ENCODE results near the gene KCNK1. TPM values are rescaled to one million over a fixed set of nuclear protein-coding genes. Genes with fewer than 3 reads are reported as not detected.

KCNK1 gene
- total RNA-seq, 1 experiment from 2014 or later, result 31.1 TPM

GRCh38 chr1:233671286-233671685, 57.4 kb downstream of the KCNK1 start:
- DNase-seq (no peak), ATAC-seq (no peak)
- H3K27me3 ChIP-seq (ENCODE audit: low read length), result no peaks in the 10 kb centered on the region
- no peak overlapping the region for H3K9ac ChIP-seq (ENCODE audit: low read length)
- no peaks in the 10 kb centered on the region for H3F3A ChIP-seq (ENCODE audit: low read length, unreplicated experiment)
- no TSS peak for BruUV-seq (replicated peaks)
- no peak overlapping the region for H3K4me2 ChIP-seq (ENCODE audit: low read length)
- H2AFZ ChIP-seq (ENCODE audit: low read length), result no peak overlapping the region
- H4K20me1 ChIP-seq (ENCODE audit: low read length), result no peaks in the 10 kb centered on the region
- no peak overlapping the region for H3K4me3 ChIP-seq (ENCODE audit: low read length)
- peaks cover 36% of the 10 kb centered on the region for H3K79me2 ChIP-seq (ENCODE audit: low read length)
- intact Hi-C loops (cut with micrococcal nuclease), result no loop called here
- ChIA-PET CTCF (no interaction called here), POLR2A (ENCODE audit: unreplicated experiment) (no interaction called here)
- H3K27ac ChIP-seq (ENCODE audit: low read length), result no peak overlapping the region
- no peak for TF ChIP-seq CTCF (conservative IDR thresholded peaks at IDR 0.05; ENCODE audit: low read depth, low read length)
- no peak for TF ChIP-seq EZH2 (IDR thresholded peaks at IDR 0.05; ENCODE audit: low read length, unreplicated experiment)
- TF ChIP-seq EZH2phosphoT487 (IDR thresholded peaks at IDR 0.05; ENCODE audit: borderline replicate concordance, low read length), result no peak
- peaks cover 13% of the 10 kb centered on the region for H3K4me1 ChIP-seq (ENCODE audit: insufficient read depth, low read length)
- no peaks in the 10 kb centered on the region for H3K9me2 ChIP-seq (replicated peaks; ENCODE audit: low read length)
- peaks cover 20% of the 10 kb centered on the region for H3K36me3 ChIP-seq (ENCODE audit: low read depth, low read length)
- H3K9me3 ChIP-seq (ENCODE audit: low read length), result no peaks in the 10 kb centered on the region

- no peak overlapping the region for H3K9ac ChIP-seq (ENCODE audit: low read length)
- ATAC-seq (no peak), DNase-seq (no peak)
- H3F3A ChIP-seq (ENCODE audit: low read length, unreplicated experiment), result no peaks in the 10 kb centered on the region
- no peaks in the 10 kb centered on the region for H3K9me3 ChIP-seq (ENCODE audit: low read length)
- peaks cover 32% of the 10 kb centered on the region for H3K79me2 ChIP-seq (ENCODE audit: low read length)
- no peak overlapping the region for H3K27ac ChIP-seq (ENCODE audit: low read length)
- no peaks in the 10 kb centered on the region for H4K20me1 ChIP-seq (ENCODE audit: low read length)
- H3K9me2 ChIP-seq (replicated peaks; ENCODE audit: low read length), result no peaks in the 10 kb centered on the region
- peaks cover 13% of the 10 kb centered on the region for H3K4me1 ChIP-seq (ENCODE audit: insufficient read depth, low read length)
- ChIA-PET CTCF (no interaction called here), POLR2A (ENCODE audit: unreplicated experiment) (no interaction called here)
- H3K27me3 ChIP-seq (ENCODE audit: low read length), result no peaks in the 10 kb centered on the region
- TF ChIP-seq EZH2phosphoT487 (IDR thresholded peaks at IDR 0.05; ENCODE audit: borderline replicate concordance, low read length) (no peak), CTCF (conservative IDR thresholded peaks at IDR 0.05; ENCODE audit: low read depth, low read length) (no peak), EZH2 (IDR thresholded peaks at IDR 0.05; ENCODE audit: low read length, unreplicated experiment) (no peak)
- no peak overlapping the region for H3K4me2 ChIP-seq (ENCODE audit: low read length)
- H3K4me3 ChIP-seq (ENCODE audit: low read length), result no peak overlapping the region
- H2AFZ ChIP-seq (ENCODE audit: low read length), result no peak overlapping the region
- BruUV-seq (replicated peaks), result no TSS peak
- intact Hi-C loops (cut with micrococcal nuclease), result no loop called here
- peaks cover 20% of the 10 kb centered on the region for H3K36me3 ChIP-seq (ENCODE audit: low read depth, low read length)
Observed at GRCh38 chr1:233672732-233673131, 58.8 kb downstream of the KCNK1 start.

GRCh38 chr1:233673261-233673946, 59.5 kb downstream of the KCNK1 start:
- Histone ChIP-seq H3K9me2 (replicated peaks; ENCODE audit: low read length) (no peaks in the 10 kb centered on the region), H3K27ac (ENCODE audit: low read length) (no peak overlapping the region), H3K36me3 (ENCODE audit: low read depth, low read length) (peaks cover 20% of the 10 kb centered on the region), H2AFZ (ENCODE audit: low read length) (no peak overlapping the region), H3K4me2 (ENCODE audit: low read length) (no peak overlapping the region), H3K9me3 (ENCODE audit: low read length) (no peaks in the 10 kb centered on the region), H3K4me3 (ENCODE audit: low read length) (no peak overlapping the region), H3K4me1 (ENCODE audit: insufficient read depth, low read length) (peaks cover 12% of the 10 kb centered on the region), H3K27me3 (ENCODE audit: low read length) (no peaks in the 10 kb centered on the region), H3K79me2 (ENCODE audit: low read length) (peaks cover 28% of the 10 kb centered on the region), H3K9ac (ENCODE audit: low read length) (no peak overlapping the region), H3F3A (ENCODE audit: low read length, unreplicated experiment) (no peaks in the 10 kb centered on the region), H4K20me1 (ENCODE audit: low read length) (no peaks in the 10 kb centered on the region)
- ChIA-PET CTCF (no interaction called here), POLR2A (ENCODE audit: unreplicated experiment) (no interaction called here)
- TF ChIP-seq EZH2phosphoT487 (IDR thresholded peaks at IDR 0.05; ENCODE audit: borderline replicate concordance, low read length), result no peak
- no peak for TF ChIP-seq EZH2 (IDR thresholded peaks at IDR 0.05; ENCODE audit: low read length, unreplicated experiment)
- no peak for TF ChIP-seq CTCF (conservative IDR thresholded peaks at IDR 0.05; ENCODE audit: low read depth, low read length)
- intact Hi-C loops (cut with micrococcal nuclease), result no loop called here
- ATAC-seq (no peak), DNase-seq (no peak)
- no TSS peak for BruUV-seq (replicated peaks)

Measured in PC-3 (cell line).